ENCODE results near the gene ATP13A3.
"Not testable (repeated sequence)": the region's sequence is repeated elsewhere in the genome, so short reads cannot be mapped to it uniquely, and the experiment has no call there.

Gene ATP13A3

GRCh38 chr3:194504146-194504545 is 17.3 kb upstream of the ATP13A3 start:
- no peak overlapping the region for H3K4me3 ChIP-seq (ENCODE audit: low read depth, low read length)
- no peak for DNase-seq (ENCODE audit: low read depth)
- TF ChIP-seq MYC (IDR thresholded peaks at IDR 0.05; ENCODE audit: low read depth, low read length) = no peak
- TF ChIP-seq, protein P1, sequence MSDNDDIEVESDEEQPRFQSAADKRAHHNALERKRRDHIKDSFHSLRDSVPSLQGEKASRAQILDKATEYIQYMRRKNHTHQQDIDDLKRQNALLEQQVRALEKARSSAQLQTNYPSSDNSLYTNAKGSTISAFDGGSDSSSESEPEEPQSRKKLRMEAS (IDR thresholded peaks at IDR 0.05; ENCODE audit: low read depth, low read length) = no peak
- TF ChIP-seq POLR2A (IDR thresholded peaks at IDR 0.05; ENCODE audit: extremely low read depth, insufficient read length) = no peak
- TF ChIP-seq, protein P2, sequence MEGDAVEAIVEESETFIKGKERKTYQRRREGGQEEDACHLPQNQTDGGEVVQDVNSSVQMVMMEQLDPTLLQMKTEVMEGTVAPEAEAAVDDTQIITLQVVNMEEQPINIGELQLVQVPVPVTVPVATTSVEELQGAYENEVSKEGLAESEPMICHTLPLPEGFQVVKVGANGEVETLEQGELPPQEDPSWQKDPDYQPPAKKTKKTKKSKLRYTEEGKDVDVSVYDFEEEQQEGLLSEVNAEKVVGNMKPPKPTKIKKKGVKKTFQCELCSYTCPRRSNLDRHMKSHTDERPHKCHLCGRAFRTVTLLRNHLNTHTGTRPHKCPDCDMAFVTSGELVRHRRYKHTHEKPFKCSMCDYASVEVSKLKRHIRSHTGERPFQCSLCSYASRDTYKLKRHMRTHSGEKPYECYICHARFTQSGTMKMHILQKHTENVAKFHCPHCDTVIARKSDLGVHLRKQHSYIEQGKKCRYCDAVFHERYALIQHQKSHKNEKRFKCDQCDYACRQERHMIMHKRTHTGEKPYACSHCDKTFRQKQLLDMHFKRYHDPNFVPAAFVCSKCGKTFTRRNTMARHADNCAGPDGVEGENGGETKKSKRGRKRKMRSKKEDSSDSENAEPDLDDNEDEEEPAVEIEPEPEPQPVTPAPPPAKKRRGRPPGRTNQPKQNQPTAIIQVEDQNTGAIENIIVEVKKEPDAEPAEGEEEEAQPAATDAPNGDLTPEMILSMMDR (IDR thresholded peaks at IDR 0.05; ENCODE audit: low read depth, low read length) = no peak

DNA sequence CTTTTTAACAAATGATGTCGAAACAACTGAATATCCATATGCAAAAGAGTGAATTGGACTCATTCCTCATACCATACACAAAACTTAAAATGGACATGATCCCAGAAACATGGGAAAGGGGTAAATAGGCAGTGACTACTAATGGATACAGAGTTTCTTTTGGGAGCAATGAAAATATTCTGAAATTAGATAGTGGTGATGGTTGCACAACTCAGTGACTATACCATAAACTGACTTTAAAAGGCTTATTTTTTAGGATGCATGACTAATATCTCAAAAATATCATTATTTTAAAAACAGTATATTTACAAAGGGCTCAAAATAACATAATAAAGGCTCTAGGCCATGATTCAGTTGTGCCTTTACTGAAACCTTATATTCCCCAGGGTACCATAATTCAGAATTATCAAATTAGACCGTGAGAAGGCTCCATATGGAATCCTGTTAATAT is 16.3 kb upstream of the ATP13A3 start:
- H3K4me3 ChIP-seq (ENCODE audit: low read depth, low read length) = no peak overlapping the region
- TF ChIP-seq POLR2A (IDR thresholded peaks at IDR 0.05; ENCODE audit: extremely low read depth, insufficient read length) (no peak), MYC (IDR thresholded peaks at IDR 0.05; ENCODE audit: low read depth, low read length) (no peak)
- TF ChIP-seq, protein P2 (IDR thresholded peaks at IDR 0.05; ENCODE audit: low read depth, low read length) = no peak
- TF ChIP-seq, protein P1 (IDR thresholded peaks at IDR 0.05; ENCODE audit: low read depth, low read length) = no peak
- DNase-seq (ENCODE audit: low read depth) = no peak

GRCh38 chr3:194500198-194500597 is 13.4 kb upstream of the ATP13A3 start:
- TF ChIP-seq MYC (IDR thresholded peaks at IDR 0.05; ENCODE audit: low read depth, low read length) (no peak), POLR2A (IDR thresholded peaks at IDR 0.05; ENCODE audit: extremely low read depth, insufficient read length) (no peak)
- TF ChIP-seq, protein P2 (IDR thresholded peaks at IDR 0.05; ENCODE audit: low read depth, low read length) = no peak
- TF ChIP-seq, protein P1 (IDR thresholded peaks at IDR 0.05; ENCODE audit: low read depth, low read length) = no peak
- DNase-seq (ENCODE audit: low read depth) = no peak
- no peak overlapping the region for H3K4me3 ChIP-seq (ENCODE audit: low read depth, low read length)

GRCh38 chr3:194499516-194499915 is 12.7 kb upstream of the ATP13A3 start:
- H3K4me3 ChIP-seq (ENCODE audit: low read depth, low read length); DNase-seq (ENCODE audit: low read depth): not testable (repeated sequence)

GRCh38 chr3:194497799-194498575 is 11.2 kb upstream of the ATP13A3 start:
- H3K4me3 ChIP-seq (ENCODE audit: low read depth, low read length) = no peak overlapping the region
- no peak for DNase-seq (ENCODE audit: low read depth)

More at GRCh38 chr3:194497799-194498575, 11.2 kb upstream of the ATP13A3 start:
- TF ChIP-seq, protein P1 (IDR thresholded peaks at IDR 0.05; ENCODE audit: low read depth, low read length) = no peak
- TF ChIP-seq, protein P2 (IDR thresholded peaks at IDR 0.05; ENCODE audit: low read depth, low read length) = no peak
- no peak for TF ChIP-seq MYC (IDR thresholded peaks at IDR 0.05; ENCODE audit: low read depth, low read length)
- TF ChIP-seq POLR2A (IDR thresholded peaks at IDR 0.05; ENCODE audit: extremely low read depth, insufficient read length) = no peak
